Measurements from ENCODE around the gene MAN1A1. TPM values are rescaled to one million over a fixed set of nuclear protein-coding genes. Genes with fewer than 3 reads are reported as not detected.

MAN1A1 gene
- total RNA-seq, 1 donor = 79.6 TPM

DNA sequence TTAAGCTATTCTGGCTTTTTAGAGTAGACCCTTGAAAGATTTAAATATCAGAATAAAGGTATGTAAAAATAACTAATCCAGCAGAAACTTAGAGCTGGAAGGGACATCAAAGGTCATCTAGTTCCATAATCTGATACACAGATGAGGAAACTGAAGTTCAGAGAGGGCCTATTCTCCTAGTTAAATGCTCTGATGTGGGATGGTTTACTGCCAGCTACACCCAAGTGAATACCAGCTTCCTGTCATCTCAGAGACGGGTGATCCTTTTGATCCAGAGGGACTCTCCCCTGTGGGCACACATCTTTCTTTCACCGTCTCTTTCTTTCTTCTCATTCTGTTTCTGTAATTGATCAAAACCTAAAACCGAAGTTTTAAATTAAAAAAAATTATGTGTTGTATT is 94.1 kb downstream of the MAN1A1 start:
- Histone ChIP-seq H3K27me3 (ENCODE audit: insufficient read depth, low read length) (no peaks in the 10 kb centered on the region), H4K20me1 (ENCODE audit: insufficient read depth, low read length) (no peaks in the 10 kb centered on the region), H3K27ac (ENCODE audit: low read depth, low read length) (no peak overlapping the region), H3K4me1 (ENCODE audit: insufficient read depth, low read length) (no peaks in the 10 kb centered on the region), H3K36me3 (ENCODE audit: insufficient read depth, low read length) (no peaks in the 10 kb centered on the region), H2AFZ (ENCODE audit: low read length) (no peak overlapping the region), H3K79me2 (ENCODE audit: insufficient read depth, low read length) (no peaks in the 10 kb centered on the region), H3K4me2 (ENCODE audit: insufficient read depth, low read length) (no peak overlapping the region), H3K9me3 (ENCODE audit: low read depth, low read length) (no peaks in the 10 kb centered on the region), H3K4me3 (ENCODE audit: insufficient read depth, low read length) (no peak overlapping the region)
- TF ChIP-seq CTCF (IDR thresholded peaks at IDR 0.05; ENCODE audit: extremely low read depth, low read depth, low read length) = no peak
- no peak for DNase-seq (ENCODE audit: insufficient read length, low spot score, missing footprints)

- H3K9me3 ChIP-seq (ENCODE audit: low read depth, low read length) = no peaks in the 10 kb centered on the region
- no peaks in the 10 kb centered on the region for H3K4me1 ChIP-seq (ENCODE audit: insufficient read depth, low read length)
These were observed 99.5 kb downstream of the MAN1A1 start for GRCh38 chr6:119250036-119250435.

GRCh38 chr6:119249319-119249718 is 100.2 kb downstream of the MAN1A1 start:
- DNase-seq (ENCODE audit: insufficient read length, low spot score, missing footprints) = no peak
- Histone ChIP-seq H3K36me3 (ENCODE audit: insufficient read depth, low read length) (no peaks in the 10 kb centered on the region), H3K79me2 (ENCODE audit: insufficient read depth, low read length) (no peaks in the 10 kb centered on the region), H4K20me1 (ENCODE audit: insufficient read depth, low read length) (no peaks in the 10 kb centered on the region), H3K27ac (ENCODE audit: low read depth, low read length) (no peak overlapping the region), H3K4me2 (ENCODE audit: insufficient read depth, low read length) (no peak overlapping the region), H3K9me3 (ENCODE audit: low read depth, low read length) (no peaks in the 10 kb centered on the region), H3K27me3 (ENCODE audit: insufficient read depth, low read length) (no peaks in the 10 kb centered on the region), H2AFZ (ENCODE audit: low read length) (no peak overlapping the region), H3K4me3 (ENCODE audit: insufficient read depth, low read length) (no peak overlapping the region), H3K4me1 (ENCODE audit: insufficient read depth, low read length) (no peaks in the 10 kb centered on the region)
- TF ChIP-seq CTCF (IDR thresholded peaks at IDR 0.05; ENCODE audit: extremely low read depth, low read depth, low read length) = no peak

More at GRCh38 chr6:119250036-119250435, 99.5 kb downstream of the MAN1A1 start:
- H3K79me2 ChIP-seq (ENCODE audit: insufficient read depth, low read length) = no peaks in the 10 kb centered on the region
- H3K27me3 ChIP-seq (ENCODE audit: insufficient read depth, low read length) = no peaks in the 10 kb centered on the region
- DNase-seq (ENCODE audit: insufficient read length, low spot score, missing footprints) = peak; percentile 8
- H3K4me3 ChIP-seq (ENCODE audit: insufficient read depth, low read length) = no peak overlapping the region
- no peak overlapping the region for H3K27ac ChIP-seq (ENCODE audit: low read depth, low read length)
- H3K4me2 ChIP-seq (ENCODE audit: insufficient read depth, low read length) = no peak overlapping the region
- H3K36me3 ChIP-seq (ENCODE audit: insufficient read depth, low read length) = no peaks in the 10 kb centered on the region
- H2AFZ ChIP-seq (ENCODE audit: low read length) = no peak overlapping the region
- no peak for TF ChIP-seq CTCF (IDR thresholded peaks at IDR 0.05; ENCODE audit: extremely low read depth, low read depth, low read length)
- H4K20me1 ChIP-seq (ENCODE audit: insufficient read depth, low read length) = no peaks in the 10 kb centered on the region

DNA sequence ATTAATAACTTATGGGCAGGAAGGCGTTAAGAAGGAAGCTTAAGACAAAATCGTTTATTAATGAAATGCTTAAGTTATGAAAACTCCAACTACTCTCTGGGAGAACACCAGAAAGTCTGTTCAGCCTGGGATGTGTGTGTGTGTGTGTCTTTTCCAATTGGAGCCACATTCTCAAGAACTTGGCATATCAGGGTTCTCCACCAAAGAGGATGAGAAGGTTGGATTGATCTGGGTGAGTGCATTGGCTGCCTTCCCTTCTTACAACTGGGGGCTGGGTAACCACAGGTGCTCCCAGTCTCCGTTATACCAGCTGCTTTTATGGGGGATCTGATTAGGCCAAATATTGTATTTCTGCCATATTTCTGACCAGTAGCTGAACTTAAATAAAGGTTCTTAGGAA is 102.1 kb downstream of the MAN1A1 start:
- DNase-seq (ENCODE audit: insufficient read length, low spot score, missing footprints) = no peak
- no peak for TF ChIP-seq CTCF (IDR thresholded peaks at IDR 0.05; ENCODE audit: extremely low read depth, low read depth, low read length)
- no peaks in the 10 kb centered on the region for H3K9me3 ChIP-seq (ENCODE audit: low read depth, low read length)
- H3K27me3 ChIP-seq (ENCODE audit: insufficient read depth, low read length) = no peaks in the 10 kb centered on the region
- H4K20me1 ChIP-seq (ENCODE audit: insufficient read depth, low read length) = no peaks in the 10 kb centered on the region
- H3K4me1 ChIP-seq (ENCODE audit: insufficient read depth, low read length) = no peaks in the 10 kb centered on the region
- no peak overlapping the region for H3K27ac ChIP-seq (ENCODE audit: low read depth, low read length)
- H3K36me3 ChIP-seq (ENCODE audit: insufficient read depth, low read length) = no peaks in the 10 kb centered on the region
- no peak overlapping the region for H3K4me3 ChIP-seq (ENCODE audit: insufficient read depth, low read length)
- no peak overlapping the region for H3K4me2 ChIP-seq (ENCODE audit: insufficient read depth, low read length)
- no peak overlapping the region for H2AFZ ChIP-seq (ENCODE audit: low read length)
- no peaks in the 10 kb centered on the region for H3K79me2 ChIP-seq (ENCODE audit: insufficient read depth, low read length)
